ENCODE data around the gene NBDY.
"Not testable (repeated sequence)": the region's sequence is repeated elsewhere in the genome, so short reads cannot be mapped to it uniquely, and the experiment has no call there.

The NBDY gene

GRCh38 chrX:56729152-56729850 is at the start of gene NBDY:
Gene NBDY, plus strand, starts transcription at chrX:56729243. Its CDS starts 111 bp downstream, at chrX:56729354.
- DNase-seq: no peak

GRCh38 chrX:56704530-56704929 is 24.5 kb upstream of the NBDY start:
- not testable (repeated sequence) for DNase-seq

- no peak for DNase-seq
Measured at GRCh38 chrX:56726605-56727004, 2.4 kb upstream of the NBDY start.

GRCh38 chrX:56727531-56727930 is 1.5 kb upstream of the NBDY start:
- DNase-seq: no peak

- DNase-seq: no peak
Measured at GRCh38 chrX:56728321-56728720, 722 bp upstream of the NBDY start.

GRCh38 chrX:56728752-56729151 is 291 bp upstream of the NBDY start:
- DNase-seq: no peak

- DNase-seq: no peak
Measured at GRCh38 chrX:56733459-56734046, 4.5 kb downstream of the NBDY start.

GRCh38 chrX:56736219-56736618 is 7.2 kb downstream of the NBDY start:
- DNase-seq: no peak

- DNase-seq: no peak
Measured at GRCh38 chrX:56738670-56739069, 9.6 kb downstream of the NBDY start.

GRCh38 chrX:56744996-56745395 is 16.0 kb downstream of the NBDY start:
- DNase-seq: no peak

GRCh38 chrX:56746996-56747395 is 18.0 kb downstream of the NBDY start:
- no peak for DNase-seq

- no peak for DNase-seq
Measured at GRCh38 chrX:56751071-56751470, 22.0 kb downstream of the NBDY start.

GRCh38 chrX:56757327-56757726 is 28.3 kb downstream of the NBDY start:
- DNase-seq: no peak

GRCh38 chrX:56758456-56758855 is 29.4 kb downstream of the NBDY start:
- no peak for DNase-seq

- no peak for DNase-seq
Measured at GRCh38 chrX:56759736-56760409, 30.8 kb downstream of the NBDY start.

- not testable (repeated sequence) for DNase-seq
Measured at GRCh38 chrX:56760410-56761124, 31.5 kb downstream of the NBDY start.

GRCh38 chrX:56761167-56761566 is 32.1 kb downstream of the NBDY start:
- no peak for DNase-seq

GRCh38 chrX:56762220-56762619 is 33.2 kb downstream of the NBDY start:
- no peak for DNase-seq

GRCh38 chrX:56762707-56763555 is 33.9 kb downstream of the NBDY start:
- no peak for DNase-seq

- no peak for DNase-seq
Measured at GRCh38 chrX:56763556-56764152, 34.6 kb downstream of the NBDY start.

- DNase-seq: no peak
Measured at GRCh38 chrX:56764153-56764974, 35.3 kb downstream of the NBDY start.
